Ramos (cell line): ENCODE data around the gene SLC2A14.
"Not testable (repeated sequence)": the region's sequence is repeated elsewhere in the genome, so short reads cannot be mapped to it uniquely, and the experiment has no call there.

Experiments
- in situ Hi-C: fragments of 300-500 bp; cut with MboI; formaldehyde crosslinking; loops from one replicate; pipeline ENCODE4 v1.14.3; 2022; ENCODE audit warnings: low sequenced_read_pairs; ENCODE audit not compliant: unreplicated experiment

The SLC2A14 gene

GRCh38 chr12:7877420-7877819 is 4.7 kb upstream of the SLC2A14 start:
- in situ Hi-C loops = no loop called here

GRCh38 chr12:7870335-7870734 is 2.4 kb downstream of the SLC2A14 start:
- in situ Hi-C loops = no loop called here

- in situ Hi-C loops = no loop called here
Observed at GRCh38 chr12:7869137-7869536, 3.6 kb downstream of the SLC2A14 start.

- in situ Hi-C loops = no loop called here
Observed at GRCh38 chr12:7868391-7868790, 4.3 kb downstream of the SLC2A14 start.

GRCh38 chr12:7864601-7865150 is 8.0 kb downstream of the SLC2A14 start:
- in situ Hi-C loops = no loop called here

- in situ Hi-C loops = not testable (repeated sequence)
Observed at GRCh38 chr12:7862814-7863348, 9.8 kb downstream of the SLC2A14 start.

GRCh38 chr12:7862301-7862700 is 10.4 kb downstream of the SLC2A14 start:
- in situ Hi-C loops = not testable (repeated sequence)

GRCh38 chr12:7859552-7859951 is 13.2 kb downstream of the SLC2A14 start:
- in situ Hi-C loops = loop anchor here (5.0 kb wide), 1 partner anchor 138 kb away; no protein-coding TSS in a partner anchor

- in situ Hi-C loops = loop anchor here (5.0 kb wide), 1 partner anchor 139 kb away; no protein-coding TSS in a partner anchor
Observed at GRCh38 chr12:7857971-7858370, 14.7 kb downstream of the SLC2A14 start.

GRCh38 chr12:7856516-7856915 is 16.2 kb downstream of the SLC2A14 start:
- in situ Hi-C loops = loop anchor here (5.0 kb wide), 1 partner anchor 141 kb away; no protein-coding TSS in a partner anchor

- in situ Hi-C loops = no loop called here
Observed at GRCh38 chr12:7853557-7853956, 19.2 kb downstream of the SLC2A14 start.

- in situ Hi-C loops = not testable (repeated sequence)
Observed at GRCh38 chr12:7851622-7852081, 21.1 kb downstream of the SLC2A14 start.

GRCh38 chr12:7850099-7850498 is 22.6 kb downstream of the SLC2A14 start:
- in situ Hi-C loops = not testable (repeated sequence)

GRCh38 chr12:7848098-7848422 is 24.7 kb downstream of the SLC2A14 start:
- in situ Hi-C loops = not testable (repeated sequence)

- in situ Hi-C loops = not testable (repeated sequence)
Observed at GRCh38 chr12:7847226-7848097, 25.3 kb downstream of the SLC2A14 start.

- in situ Hi-C loops = no loop called here
Observed at GRCh38 chr12:7844116-7844515, 28.6 kb downstream of the SLC2A14 start.

- in situ Hi-C loops = not testable (repeated sequence)
Observed at GRCh38 chr12:7843583-7843982, 29.1 kb downstream of the SLC2A14 start.

- in situ Hi-C loops = not testable (repeated sequence)
Observed at GRCh38 chr12:7843149-7843548, 29.6 kb downstream of the SLC2A14 start.

GRCh38 chr12:7842444-7842843 is 30.3 kb downstream of the SLC2A14 start:
- in situ Hi-C loops = not testable (repeated sequence)

- in situ Hi-C loops = not testable (repeated sequence)
Observed at GRCh38 chr12:7839848-7840247, 32.9 kb downstream of the SLC2A14 start.

- in situ Hi-C loops = not testable (repeated sequence)
Observed at GRCh38 chr12:7839226-7839625, 33.5 kb downstream of the SLC2A14 start.
